GM23338 (cell line): Measurements from ENCODE around the gene SLC9A1.

Experiments
- CREB1 ChIP-seq: fragments of 250-450 bp; sonication (Bioruptor Pico); IDR thresholded peaks from 2 replicates; pipeline ENCODE4 v1.5.0; 2020; ENCODE audit warnings: low read depth, mild to moderate bottlenecking, moderate library complexity
- EZH2 ChIP-seq: fragments of 200-600 bp; sonication (generic); IDR thresholded peaks from one replicate; pipeline ENCODE4 v1.8.0; 2017; ENCODE audit warnings: antibody characterized with exemption, mild to moderate bottlenecking, low read depth; ENCODE audit not compliant: unreplicated experiment
- EZH2phosphoT487 ChIP-seq: fragments of 200-600 bp; sonication (generic); IDR thresholded peaks from one replicate; pipeline ENCODE4 v1.8.1; 2018; ENCODE audit warnings: antibody characterized with exemption; ENCODE audit not compliant: unreplicated experiment
- JUNB ChIP-seq: IDR thresholded peaks from one replicate; pipeline ENCODE4 v1.6.1; 2016; ENCODE audit warnings: antibody characterized with exemption; ENCODE audit not compliant: unreplicated experiment
- NANOG ChIP-seq: IDR thresholded peaks from 2 replicates; pipeline ENCODE4 v1.6.1; 2016; ENCODE audit warnings: antibody characterized with exemption, borderline replicate concordance
- POLR2AphosphoS5 ChIP-seq: IDR thresholded peaks from 2 replicates; pipeline ENCODE4 v1.6.1; 2016; ENCODE audit warnings: antibody characterized with exemption, low read depth
- STAT1 ChIP-seq: IDR thresholded peaks from one replicate; pipeline ENCODE4 v1.6.1; 2016; ENCODE audit warnings: antibody characterized with exemption; ENCODE audit not compliant: unreplicated experiment
- ZNF114 ChIP-seq: fragments of 250-450 bp; sonication (Bioruptor Pico); IDR thresholded peaks from 2 replicates; pipeline ENCODE4 v1.5.0; 2020; ENCODE audit warnings: mild to moderate bottlenecking, moderate library complexity
- ZNF331 ChIP-seq: fragments of 250-450 bp; sonication (Bioruptor Pico); IDR thresholded peaks from 2 replicates; pipeline ENCODE4 v1.5.0; 2020; ENCODE audit warnings: low read depth, mild to moderate bottlenecking, moderate library complexity
- TF ChIP-seq, protein P1 (sequence below), 2 experiments: fragments of 200-600 bp in 1 of 2; sonication (generic) in 1 of 2; conservative IDR thresholded peaks; 2 replicates each; pipeline versions ENCODE4 v1.5.1 to v1.6.1; 2016 to 2017; ENCODE audit warnings: antibody characterized with exemption in 2 of 2, low read depth in 2 of 2, mild to moderate bottlenecking in 2 of 2, moderate library complexity in 1 of 2
- TF ChIP-seq, protein P2 (sequence below): IDR thresholded peaks from one replicate; pipeline ENCODE4 v1.6.1; 2018; ENCODE audit warnings: antibody characterized with exemption; ENCODE audit not compliant: unreplicated experiment
- TF ChIP-seq, protein P3 (sequence below): IDR thresholded peaks from 2 replicates; pipeline ENCODE4 v1.6.1; 2016; ENCODE audit warnings: antibody characterized with exemption
- TF ChIP-seq, protein P4 (sequence below): fragments of 250-450 bp; sonication (Bioruptor Pico); IDR thresholded peaks from 2 replicates; pipeline ENCODE4 v1.5.0; 2020; ENCODE audit warnings: mild to moderate bottlenecking, moderate library complexity

DNA sequence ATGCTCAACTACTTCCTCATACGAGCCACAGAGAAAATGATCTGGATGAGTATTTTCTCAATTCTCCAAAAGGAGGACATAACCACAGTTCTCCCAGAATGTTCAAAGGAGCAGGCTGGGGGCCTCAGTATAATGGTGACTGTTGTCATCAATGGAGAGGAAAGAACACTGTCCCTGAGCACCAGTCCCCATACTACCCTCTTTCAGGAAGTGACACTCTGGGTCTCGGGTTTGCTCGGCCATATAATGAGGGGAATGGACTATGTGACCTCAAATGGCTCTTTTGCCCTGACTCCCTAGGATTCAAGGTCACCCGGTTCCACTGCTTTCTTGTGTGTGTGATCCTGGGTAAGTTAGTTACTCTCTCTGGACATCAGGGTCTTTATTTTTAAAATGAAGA, 22.8 kb downstream of the SLC9A1 start:
- TF ChIP-seq, protein P1, sequence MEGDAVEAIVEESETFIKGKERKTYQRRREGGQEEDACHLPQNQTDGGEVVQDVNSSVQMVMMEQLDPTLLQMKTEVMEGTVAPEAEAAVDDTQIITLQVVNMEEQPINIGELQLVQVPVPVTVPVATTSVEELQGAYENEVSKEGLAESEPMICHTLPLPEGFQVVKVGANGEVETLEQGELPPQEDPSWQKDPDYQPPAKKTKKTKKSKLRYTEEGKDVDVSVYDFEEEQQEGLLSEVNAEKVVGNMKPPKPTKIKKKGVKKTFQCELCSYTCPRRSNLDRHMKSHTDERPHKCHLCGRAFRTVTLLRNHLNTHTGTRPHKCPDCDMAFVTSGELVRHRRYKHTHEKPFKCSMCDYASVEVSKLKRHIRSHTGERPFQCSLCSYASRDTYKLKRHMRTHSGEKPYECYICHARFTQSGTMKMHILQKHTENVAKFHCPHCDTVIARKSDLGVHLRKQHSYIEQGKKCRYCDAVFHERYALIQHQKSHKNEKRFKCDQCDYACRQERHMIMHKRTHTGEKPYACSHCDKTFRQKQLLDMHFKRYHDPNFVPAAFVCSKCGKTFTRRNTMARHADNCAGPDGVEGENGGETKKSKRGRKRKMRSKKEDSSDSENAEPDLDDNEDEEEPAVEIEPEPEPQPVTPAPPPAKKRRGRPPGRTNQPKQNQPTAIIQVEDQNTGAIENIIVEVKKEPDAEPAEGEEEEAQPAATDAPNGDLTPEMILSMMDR (conservative IDR thresholded peaks at IDR 0.05; ENCODE audit: low read depth in 2 of 2): no peak
- no peak for TF ChIP-seq JUNB
- no peak for TF ChIP-seq EZH2
- TF ChIP-seq, protein P2, sequence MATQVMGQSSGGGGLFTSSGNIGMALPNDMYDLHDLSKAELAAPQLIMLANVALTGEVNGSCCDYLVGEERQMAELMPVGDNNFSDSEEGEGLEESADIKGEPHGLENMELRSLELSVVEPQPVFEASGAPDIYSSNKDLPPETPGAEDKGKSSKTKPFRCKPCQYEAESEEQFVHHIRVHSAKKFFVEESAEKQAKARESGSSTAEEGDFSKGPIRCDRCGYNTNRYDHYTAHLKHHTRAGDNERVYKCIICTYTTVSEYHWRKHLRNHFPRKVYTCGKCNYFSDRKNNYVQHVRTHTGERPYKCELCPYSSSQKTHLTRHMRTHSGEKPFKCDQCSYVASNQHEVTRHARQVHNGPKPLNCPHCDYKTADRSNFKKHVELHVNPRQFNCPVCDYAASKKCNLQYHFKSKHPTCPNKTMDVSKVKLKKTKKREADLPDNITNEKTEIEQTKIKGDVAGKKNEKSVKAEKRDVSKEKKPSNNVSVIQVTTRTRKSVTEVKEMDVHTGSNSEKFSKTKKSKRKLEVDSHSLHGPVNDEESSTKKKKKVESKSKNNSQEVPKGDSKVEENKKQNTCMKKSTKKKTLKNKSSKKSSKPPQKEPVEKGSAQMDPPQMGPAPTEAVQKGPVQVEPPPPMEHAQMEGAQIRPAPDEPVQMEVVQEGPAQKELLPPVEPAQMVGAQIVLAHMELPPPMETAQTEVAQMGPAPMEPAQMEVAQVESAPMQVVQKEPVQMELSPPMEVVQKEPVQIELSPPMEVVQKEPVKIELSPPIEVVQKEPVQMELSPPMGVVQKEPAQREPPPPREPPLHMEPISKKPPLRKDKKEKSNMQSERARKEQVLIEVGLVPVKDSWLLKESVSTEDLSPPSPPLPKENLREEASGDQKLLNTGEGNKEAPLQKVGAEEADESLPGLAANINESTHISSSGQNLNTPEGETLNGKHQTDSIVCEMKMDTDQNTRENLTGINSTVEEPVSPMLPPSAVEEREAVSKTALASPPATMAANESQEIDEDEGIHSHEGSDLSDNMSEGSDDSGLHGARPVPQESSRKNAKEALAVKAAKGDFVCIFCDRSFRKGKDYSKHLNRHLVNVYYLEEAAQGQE: no peak
- TF ChIP-seq POLR2AphosphoS5: no peak
- TF ChIP-seq STAT1: no peak
- no peak for TF ChIP-seq EZH2phosphoT487
- TF ChIP-seq ZNF331 (CRISPR knock-in tag): no peak
- no peak for TF ChIP-seq CREB1
- TF ChIP-seq, protein P3, sequence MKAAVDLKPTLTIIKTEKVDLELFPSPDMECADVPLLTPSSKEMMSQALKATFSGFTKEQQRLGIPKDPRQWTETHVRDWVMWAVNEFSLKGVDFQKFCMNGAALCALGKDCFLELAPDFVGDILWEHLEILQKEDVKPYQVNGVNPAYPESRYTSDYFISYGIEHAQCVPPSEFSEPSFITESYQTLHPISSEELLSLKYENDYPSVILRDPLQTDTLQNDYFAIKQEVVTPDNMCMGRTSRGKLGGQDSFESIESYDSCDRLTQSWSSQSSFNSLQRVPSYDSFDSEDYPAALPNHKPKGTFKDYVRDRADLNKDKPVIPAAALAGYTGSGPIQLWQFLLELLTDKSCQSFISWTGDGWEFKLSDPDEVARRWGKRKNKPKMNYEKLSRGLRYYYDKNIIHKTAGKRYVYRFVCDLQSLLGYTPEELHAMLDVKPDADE: no peak
- TF ChIP-seq ZNF114 (CRISPR knock-in tag): no peak
- no peak for TF ChIP-seq NANOG
- TF ChIP-seq, protein P4, sequence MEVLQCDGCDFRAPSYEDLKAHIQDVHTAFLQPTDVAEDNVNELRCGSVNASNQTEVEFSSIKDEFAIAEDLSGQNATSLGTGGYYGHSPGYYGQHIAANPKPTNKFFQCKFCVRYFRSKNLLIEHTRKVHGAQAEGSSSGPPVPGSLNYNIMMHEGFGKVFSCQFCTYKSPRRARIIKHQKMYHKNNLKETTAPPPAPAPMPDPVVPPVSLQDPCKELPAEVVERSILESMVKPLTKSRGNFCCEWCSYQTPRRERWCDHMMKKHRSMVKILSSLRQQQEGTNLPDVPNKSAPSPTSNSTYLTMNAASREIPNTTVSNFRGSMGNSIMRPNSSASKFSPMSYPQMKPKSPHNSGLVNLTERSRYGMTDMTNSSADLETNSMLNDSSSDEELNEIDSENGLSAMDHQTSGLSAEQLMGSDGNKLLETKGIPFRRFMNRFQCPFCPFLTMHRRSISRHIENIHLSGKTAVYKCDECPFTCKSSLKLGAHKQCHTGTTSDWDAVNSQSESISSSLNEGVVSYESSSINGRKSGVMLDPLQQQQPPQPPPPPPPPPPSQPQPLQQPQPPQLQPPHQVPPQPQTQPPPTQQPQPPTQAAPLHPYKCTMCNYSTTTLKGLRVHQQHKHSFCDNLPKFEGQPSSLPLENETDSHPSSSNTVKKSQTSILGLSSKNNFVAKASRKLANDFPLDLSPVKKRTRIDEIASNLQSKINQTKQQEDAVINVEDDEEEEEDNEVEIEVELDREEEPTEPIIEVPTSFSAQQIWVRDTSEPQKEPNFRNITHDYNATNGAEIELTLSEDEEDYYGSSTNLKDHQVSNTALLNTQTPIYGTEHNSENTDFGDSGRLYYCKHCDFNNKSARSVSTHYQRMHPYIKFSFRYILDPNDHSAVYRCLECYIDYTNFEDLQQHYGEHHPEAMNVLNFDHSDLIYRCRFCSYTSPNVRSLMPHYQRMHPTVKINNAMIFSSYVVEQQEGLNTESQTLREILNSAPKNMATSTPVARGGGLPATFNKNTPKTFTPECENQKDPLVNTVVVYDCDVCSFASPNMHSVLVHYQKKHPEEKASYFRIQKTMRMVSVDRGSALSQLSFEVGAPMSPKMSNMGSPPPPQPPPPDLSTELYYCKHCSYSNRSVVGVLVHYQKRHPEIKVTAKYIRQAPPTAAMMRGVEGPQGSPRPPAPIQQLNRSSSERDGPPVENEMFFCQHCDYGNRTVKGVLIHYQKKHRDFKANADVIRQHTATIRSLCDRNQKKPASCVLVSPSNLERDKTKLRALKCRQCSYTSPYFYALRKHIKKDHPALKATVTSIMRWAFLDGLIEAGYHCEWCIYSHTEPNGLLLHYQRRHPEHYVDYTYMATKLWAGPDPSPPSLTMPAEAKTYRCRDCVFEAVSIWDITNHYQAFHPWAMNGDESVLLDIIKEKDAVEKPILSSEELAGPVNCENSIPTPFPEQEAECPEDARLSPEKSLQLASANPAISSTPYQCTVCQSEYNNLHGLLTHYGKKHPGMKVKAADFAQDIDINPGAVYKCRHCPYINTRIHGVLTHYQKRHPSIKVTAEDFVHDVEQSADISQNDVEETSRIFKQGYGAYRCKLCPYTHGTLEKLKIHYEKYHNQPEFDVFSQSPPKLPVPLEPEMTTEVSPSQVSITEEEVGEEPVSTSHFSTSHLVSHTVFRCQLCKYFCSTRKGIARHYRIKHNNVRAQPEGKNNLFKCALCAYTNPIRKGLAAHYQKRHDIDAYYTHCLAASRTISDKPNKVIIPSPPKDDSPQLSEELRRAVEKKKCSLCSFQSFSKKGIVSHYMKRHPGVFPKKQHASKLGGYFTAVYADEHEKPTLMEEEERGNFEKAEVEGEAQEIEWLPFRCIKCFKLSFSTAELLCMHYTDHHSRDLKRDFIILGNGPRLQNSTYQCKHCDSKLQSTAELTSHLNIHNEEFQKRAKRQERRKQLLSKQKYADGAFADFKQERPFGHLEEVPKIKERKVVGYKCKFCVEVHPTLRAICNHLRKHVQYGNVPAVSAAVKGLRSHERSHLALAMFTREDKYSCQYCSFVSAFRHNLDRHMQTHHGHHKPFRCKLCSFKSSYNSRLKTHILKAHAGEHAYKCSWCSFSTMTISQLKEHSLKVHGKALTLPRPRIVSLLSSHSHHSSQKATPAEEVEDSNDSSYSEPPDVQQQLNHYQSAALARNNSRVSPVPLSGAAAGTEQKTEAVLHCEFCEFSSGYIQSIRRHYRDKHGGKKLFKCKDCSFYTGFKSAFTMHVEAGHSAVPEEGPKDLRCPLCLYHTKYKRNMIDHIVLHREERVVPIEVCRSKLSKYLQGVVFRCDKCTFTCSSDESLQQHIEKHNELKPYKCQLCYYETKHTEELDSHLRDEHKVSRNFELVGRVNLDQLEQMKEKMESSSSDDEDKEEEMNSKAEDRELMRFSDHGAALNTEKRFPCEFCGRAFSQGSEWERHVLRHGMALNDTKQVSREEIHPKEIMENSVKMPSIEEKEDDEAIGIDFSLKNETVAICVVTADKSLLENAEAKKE (CRISPR knock-in tag): no peak
